K562 (cell line): ENCODE data around the gene CRYZL1.

Experiments used
- ELF1 ChIP-seq: fragments of 200-800 bp; sonication (Bioruptor generic); IDR thresholded peaks from 2 replicates; pipeline ENCODE4 v1.6.1; 2016; ENCODE audit warnings: missing genetic modification characterization, missing compliant biosample characterization
- EP300 ChIP-seq: IDR thresholded peaks from 2 replicates; pipeline ENCODE4 v1.6.1; 2012; ENCODE audit warnings: low read length, improper control_type of control experiment
- JUND ChIP-seq, 2 experiments: IDR thresholded peaks; 2 replicates in 1 of 2; 3 replicates in 1 of 2; pipeline ENCODE4 v1.6.1; 2011; ENCODE audit warnings: borderline replicate concordance in 2 of 2, low read depth in 2 of 2, low read length in 2 of 2, improper control_type of control experiment in 1 of 2, missing biosample characterization in 1 of 2, missing genetic modification characterization in 1 of 2, missing genetic modification reagents in 1 of 2
- KAT7 ChIP-seq: sonication (generic); formaldehyde crosslinking; IDR thresholded peaks from 2 replicates; pipeline ENCODE4 v1.8.0; 2022; ENCODE audit warnings: missing genetic modification reagents, mild to moderate bottlenecking, borderline replicate concordance
- RBM17 ChIP-seq: fragments of 200-400 bp; formaldehyde crosslinking; IDR thresholded peaks from 2 replicates; pipeline ENCODE4 v1.6.1; 2017; ENCODE audit warnings: low read depth, mild to moderate bottlenecking, low read length, borderline replicate concordance
- RNF2 ChIP-seq: sonication (generic); IDR thresholded peaks from 2 replicates; pipeline ENCODE4 v1.6.1; 2016
- TF ChIP-seq, protein P1 (sequence below), 2 experiments: fragments of 200-800 bp in 1 of 2; sonication (Bioruptor generic) in 1 of 2; sonication (generic) in 1 of 2; formaldehyde crosslinking in 1 of 2; IDR thresholded peaks in 1 of 2; conservative IDR thresholded peaks in 1 of 2; 2 replicates each; pipeline versions ENCODE4 v1.5.0 to v1.6.1; 2016 to 2020; ENCODE audit warnings: missing compliant biosample characterization in 1 of 2, missing genetic modification characterization in 1 of 2, missing genetic modification reagents in 1 of 2
- TF ChIP-seq, protein P2 (sequence below): sonication (generic); formaldehyde crosslinking; IDR thresholded peaks from 2 replicates; pipeline ENCODE4 v1.8.0; 2022; ENCODE audit warnings: missing genetic modification reagents, mild to moderate bottlenecking, borderline replicate concordance
- TF ChIP-seq, protein P3 (sequence below): fragments of 450-650 bp; formaldehyde crosslinking; conservative IDR thresholded peaks from 2 replicates; pipeline ENCODE4 v1.4.0; 2022; ENCODE audit warnings: mild to moderate bottlenecking, missing genetic modification characterization

DNA sequence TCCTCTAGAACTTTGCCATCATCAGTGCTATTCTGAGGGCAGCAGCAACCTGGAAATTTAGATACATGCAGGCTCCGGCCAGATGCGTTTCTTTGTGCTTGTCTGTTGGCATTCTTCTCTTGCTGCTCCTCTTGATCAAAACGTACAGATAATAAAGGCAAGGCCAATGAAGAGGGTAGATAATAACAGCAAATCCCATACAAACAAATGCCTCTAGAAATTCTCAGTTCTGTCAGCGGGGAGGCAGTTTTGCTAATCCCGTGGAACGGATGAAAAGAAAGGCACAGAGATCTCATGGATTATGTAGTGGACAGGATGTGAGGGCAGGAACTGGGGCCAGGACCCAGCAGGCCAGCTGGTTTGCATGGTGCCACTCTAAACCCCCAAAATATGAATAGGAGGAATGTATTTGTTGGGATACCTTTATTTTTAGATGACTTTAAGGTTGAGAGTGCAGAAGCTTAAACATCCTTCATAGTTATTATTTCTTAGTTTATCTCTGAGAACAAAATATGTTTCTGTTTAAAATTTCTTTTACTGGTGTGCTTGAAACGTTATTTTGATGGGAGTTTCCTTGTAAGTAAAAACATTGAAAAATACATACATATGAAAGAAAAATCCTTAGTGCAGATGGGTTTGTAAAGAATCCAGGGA is 2.2 kb upstream of the CRYZL1 start:
- TF ChIP-seq ELF1 (tag) = no peak
- 0 out of 2 replicates have a peak, but pooled peaks have one; percentile 51 for TF ChIP-seq RNF2
- TF ChIP-seq RBM17 = no peak
- no peak for TF ChIP-seq KAT7 (CRISPR knock-in tag)
- TF ChIP-seq, protein P1, sequence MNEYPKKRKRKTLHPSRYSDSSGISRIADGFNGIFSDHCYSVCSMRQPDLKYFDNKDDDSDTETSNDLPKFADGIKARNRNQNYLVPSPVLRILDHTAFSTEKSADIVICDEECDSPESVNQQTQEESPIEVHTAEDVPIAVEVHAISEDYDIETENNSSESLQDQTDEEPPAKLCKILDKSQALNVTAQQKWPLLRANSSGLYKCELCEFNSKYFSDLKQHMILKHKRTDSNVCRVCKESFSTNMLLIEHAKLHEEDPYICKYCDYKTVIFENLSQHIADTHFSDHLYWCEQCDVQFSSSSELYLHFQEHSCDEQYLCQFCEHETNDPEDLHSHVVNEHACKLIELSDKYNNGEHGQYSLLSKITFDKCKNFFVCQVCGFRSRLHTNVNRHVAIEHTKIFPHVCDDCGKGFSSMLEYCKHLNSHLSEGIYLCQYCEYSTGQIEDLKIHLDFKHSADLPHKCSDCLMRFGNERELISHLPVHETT (CRISPR knock-in tag; conservative IDR thresholded peaks at IDR 0.05 in 1 of 2, IDR thresholded peaks at IDR 0.05 in 1 of 2) = no peak
- TF ChIP-seq, protein P2, sequence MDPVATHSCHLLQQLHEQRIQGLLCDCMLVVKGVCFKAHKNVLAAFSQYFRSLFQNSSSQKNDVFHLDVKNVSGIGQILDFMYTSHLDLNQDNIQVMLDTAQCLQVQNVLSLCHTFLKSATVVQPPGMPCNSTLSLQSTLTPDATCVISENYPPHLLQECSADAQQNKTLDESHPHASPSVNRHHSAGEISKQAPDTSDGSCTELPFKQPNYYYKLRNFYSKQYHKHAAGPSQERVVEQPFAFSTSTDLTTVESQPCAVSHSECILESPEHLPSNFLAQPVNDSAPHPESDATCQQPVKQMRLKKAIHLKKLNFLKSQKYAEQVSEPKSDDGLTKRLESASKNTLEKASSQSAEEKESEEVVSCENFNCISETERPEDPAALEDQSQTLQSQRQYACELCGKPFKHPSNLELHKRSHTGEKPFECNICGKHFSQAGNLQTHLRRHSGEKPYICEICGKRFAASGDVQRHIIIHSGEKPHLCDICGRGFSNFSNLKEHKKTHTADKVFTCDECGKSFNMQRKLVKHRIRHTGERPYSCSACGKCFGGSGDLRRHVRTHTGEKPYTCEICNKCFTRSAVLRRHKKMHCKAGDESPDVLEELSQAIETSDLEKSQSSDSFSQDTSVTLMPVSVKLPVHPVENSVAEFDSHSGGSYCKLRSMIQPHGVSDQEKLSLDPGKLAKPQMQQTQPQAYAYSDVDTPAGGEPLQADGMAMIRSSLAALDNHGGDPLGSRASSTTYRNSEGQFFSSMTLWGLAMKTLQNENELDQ (CRISPR knock-in tag) = no peak
- TF ChIP-seq EP300 = no peak
- TF ChIP-seq, protein P3, sequence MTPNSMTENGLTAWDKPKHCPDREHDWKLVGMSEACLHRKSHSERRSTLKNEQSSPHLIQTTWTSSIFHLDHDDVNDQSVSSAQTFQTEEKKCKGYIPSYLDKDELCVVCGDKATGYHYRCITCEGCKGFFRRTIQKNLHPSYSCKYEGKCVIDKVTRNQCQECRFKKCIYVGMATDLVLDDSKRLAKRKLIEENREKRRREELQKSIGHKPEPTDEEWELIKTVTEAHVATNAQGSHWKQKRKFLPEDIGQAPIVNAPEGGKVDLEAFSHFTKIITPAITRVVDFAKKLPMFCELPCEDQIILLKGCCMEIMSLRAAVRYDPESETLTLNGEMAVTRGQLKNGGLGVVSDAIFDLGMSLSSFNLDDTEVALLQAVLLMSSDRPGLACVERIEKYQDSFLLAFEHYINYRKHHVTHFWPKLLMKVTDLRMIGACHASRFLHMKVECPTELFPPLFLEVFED (CRISPR knock-in tag) = no peak
- no peak for TF ChIP-seq JUND (IDR thresholded peaks at IDR 0.05; ENCODE audit: borderline replicate concordance, low read depth, low read length)
- no peak for TF ChIP-seq JUND (tag; IDR thresholded peaks at IDR 0.05; ENCODE audit: borderline replicate concordance, low read depth, low read length)
